Panc1 (cell line): ENCODE measurements around the gene MLLT10. TPM values are rescaled to one million over a fixed set of nuclear protein-coding genes. Genes with fewer than 3 reads are reported as not detected.

Experiments used
- ATAC-seq: fragments of 200-7000 bp; cut with Tn5 transposase; 2 replicates; pipeline ENCODE4 v1.9.1; 2020; ENCODE audit warnings: mild to moderate bottlenecking, moderate library complexity
- BruUV-seq: library from RNA; stranded (reverse); fragments of 400-500 nt; replicated peaks from 2 replicates; lab custom pipeline; 2021; lab: Mats Ljungman, UMichigan
- CTCF ChIA-PET: fragments of 300-600 bp; sonication (Branson Sonifier 250); formaldehyde crosslinking; loops from one replicate; lab custom pipeline; 2022; ENCODE audit warnings: antibody characterized with exemption; lab: Charles Lee
- POLR2A ChIA-PET: fragments of 300-600 bp; sonication (Branson Sonifier 250); formaldehyde crosslinking; loops from one replicate; lab custom pipeline; 2022; ENCODE audit warnings: antibody characterized with exemption; lab: Charles Lee
- DNase-seq: peaks from one replicate; pipeline ENCODE4 v3.0.0-alpha.2; 2010; ENCODE audit warnings: low read depth, low spot score
- H3K27ac ChIP-seq: 2 replicates; pipeline ENCODE4 v1.5.1; 2011; ENCODE audit warnings: mild to moderate bottlenecking, low read length, inconsistent platforms
- H3K27me3 ChIP-seq: fragments of 200-500 bp; sonication (Bioruptor generic); 2 replicates; pipeline ENCODE4 v1.6.0; 2014; ENCODE audit warnings: low read length, inconsistent platforms; ENCODE audit not compliant: control insufficient read depth, insufficient read depth
- H3K36me3 ChIP-seq: fragments of 200-500 bp; sonication (Bioruptor generic); 2 replicates; pipeline ENCODE4 v1.5.1; 2014; ENCODE audit warnings: inconsistent platforms, mild to moderate bottlenecking, low read length, moderate library complexity; ENCODE audit not compliant: control insufficient read depth, insufficient read depth
- H3K4me1 ChIP-seq: 2 replicates; pipeline ENCODE4 v1.5.1; 2011; ENCODE audit warnings: inconsistent platforms, mild to moderate bottlenecking, low read length, moderate library complexity; ENCODE audit not compliant: control insufficient read depth, insufficient read depth
- H3K4me3 ChIP-seq, 2 experiments: 2 replicates each; pipeline ENCODE4 v1.5.1; 2011 to 2012; ENCODE audit warnings: low read depth in 2 of 2, low read length in 2 of 2, mild to moderate bottlenecking in 2 of 2, inconsistent platforms in 1 of 2, moderate library complexity in 1 of 2
- H3K9me3 ChIP-seq: fragments of 200-500 bp; sonication (Bioruptor generic); 2 replicates; pipeline ENCODE4 v1.5.1; 2014; ENCODE audit warnings: low read depth, mild to moderate bottlenecking, inconsistent platforms, low read length, moderate library complexity; ENCODE audit not compliant: control insufficient read depth, insufficient read depth
- POLR2AphosphoS5 ChIP-seq: IDR thresholded peaks from 2 replicates; pipeline ENCODE4 v1.6.1; 2012; ENCODE audit warnings: mild to moderate bottlenecking, low read depth, low read length, moderate library complexity
- REST ChIP-seq, 2 experiments: IDR thresholded peaks; 2 replicates each; pipeline ENCODE4 v1.6.1; 2011 to 2012; ENCODE audit warnings: low read depth in 2 of 2, control low read depth in 1 of 2, low read length in 1 of 2, mild to moderate bottlenecking in 1 of 2, moderate library complexity in 1 of 2; ENCODE audit not compliant: insufficient read depth in 1 of 2
- SIN3A ChIP-seq: IDR thresholded peaks from 2 replicates; pipeline ENCODE4 v1.6.1; 2012; ENCODE audit warnings: low read depth, mild to moderate bottlenecking, low read length, moderate library complexity, borderline replicate concordance; ENCODE audit not compliant: insufficient read depth
- TCF7L2 ChIP-seq: IDR thresholded peaks from 2 replicates; pipeline ENCODE4 v1.6.1; 2011; ENCODE audit warnings: mild to moderate bottlenecking, low read depth, low read length, inconsistent platforms
- in situ Hi-C: cut with HindIII; loops from 2 replicates; pipeline ENCODE4 v1.10.0; 2016; ENCODE audit warnings: low sequenced_read_pairs, low pct_unique_long_range_greater_than_20kb
- intact Hi-C: fragments of 100-400 bp; cut with micrococcal nuclease; formaldehyde crosslinking; loops from one replicate; pipeline ENCODE4 v1.10.0; 2022; ENCODE audit not compliant: unreplicated experiment
- total RNA-seq: library from RNA; stranded (reverse); gene quantifications from one replicate; pipeline ENCODE4 v1.2.1, GENCODE V29; 2021; ENCODE audit not compliant: unreplicated experiment
- TF ChIP-seq, protein P1 (sequence below): fragments of 450-650 bp; IDR thresholded peaks from 2 replicates; pipeline ENCODE4 v1.5.1; 2017; ENCODE audit warnings: mild to moderate bottlenecking

Gene MLLT10
- total RNA-seq, 1 experiment from 2014 or later, result 33.4 TPM

GRCh38 chr10:21614000-21614399, 80.0 kb downstream of the MLLT10 start:
- peaks cover 2% of the 10 kb centered on the region; the same call in 1 of the 2 replicates for H3K36me3 ChIP-seq
- in situ Hi-C loops, result no loop called here
- no peak overlapping the region for H3K4me3 ChIP-seq
- intact Hi-C loops, result no loop called here
- ATAC-seq, result no peak
- no peaks in the 10 kb centered on the region for H3K27me3 ChIP-seq
- no peak overlapping the region for H3K27ac ChIP-seq
- no peaks in the 10 kb centered on the region for H3K4me1 ChIP-seq
- DNase-seq, result no peak
- TF ChIP-seq, protein P1, sequence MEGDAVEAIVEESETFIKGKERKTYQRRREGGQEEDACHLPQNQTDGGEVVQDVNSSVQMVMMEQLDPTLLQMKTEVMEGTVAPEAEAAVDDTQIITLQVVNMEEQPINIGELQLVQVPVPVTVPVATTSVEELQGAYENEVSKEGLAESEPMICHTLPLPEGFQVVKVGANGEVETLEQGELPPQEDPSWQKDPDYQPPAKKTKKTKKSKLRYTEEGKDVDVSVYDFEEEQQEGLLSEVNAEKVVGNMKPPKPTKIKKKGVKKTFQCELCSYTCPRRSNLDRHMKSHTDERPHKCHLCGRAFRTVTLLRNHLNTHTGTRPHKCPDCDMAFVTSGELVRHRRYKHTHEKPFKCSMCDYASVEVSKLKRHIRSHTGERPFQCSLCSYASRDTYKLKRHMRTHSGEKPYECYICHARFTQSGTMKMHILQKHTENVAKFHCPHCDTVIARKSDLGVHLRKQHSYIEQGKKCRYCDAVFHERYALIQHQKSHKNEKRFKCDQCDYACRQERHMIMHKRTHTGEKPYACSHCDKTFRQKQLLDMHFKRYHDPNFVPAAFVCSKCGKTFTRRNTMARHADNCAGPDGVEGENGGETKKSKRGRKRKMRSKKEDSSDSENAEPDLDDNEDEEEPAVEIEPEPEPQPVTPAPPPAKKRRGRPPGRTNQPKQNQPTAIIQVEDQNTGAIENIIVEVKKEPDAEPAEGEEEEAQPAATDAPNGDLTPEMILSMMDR, result no peak
- no peak for TF ChIP-seq SIN3A
- no peak for TF ChIP-seq TCF7L2
- TF ChIP-seq POLR2AphosphoS5, result no peak
- no peak for TF ChIP-seq REST (IDR thresholded peaks at IDR 0.05; ENCODE audit: insufficient read depth in 1 of 2, low read depth in 2 of 2, low read length in 1 of 2)
- CTCF ChIA-PET, result no interaction called here
- POLR2A ChIA-PET, result no interaction called here
- H3K9me3 ChIP-seq, result no peaks in the 10 kb centered on the region
- no TSS peak for BruUV-seq

DNA sequence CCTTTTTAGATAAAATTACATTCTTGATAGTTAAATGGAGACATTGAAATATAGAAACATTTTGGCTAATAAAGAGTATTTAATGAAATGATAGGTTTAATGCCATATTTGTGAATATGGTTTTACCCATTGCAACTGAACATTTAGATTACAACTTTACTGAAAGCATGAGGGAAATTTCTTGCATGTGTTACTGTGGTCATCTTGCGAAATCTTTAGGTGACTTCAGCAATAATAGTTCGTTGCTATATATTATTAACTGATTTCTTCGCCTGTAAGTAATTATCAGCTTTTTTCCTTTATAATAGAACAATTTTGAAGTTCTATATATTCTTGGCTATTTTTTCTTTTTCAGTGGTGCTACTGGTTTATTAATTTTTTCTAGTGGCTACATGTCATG, 83.2 kb downstream of the MLLT10 start:
- Histone ChIP-seq H3K9me3 (no peaks in the 10 kb centered on the region), H3K36me3 (peaks cover 2% of the 10 kb centered on the region; the same call in 1 of the 2 replicates), H3K27me3 (no peaks in the 10 kb centered on the region), H3K4me1 (no peaks in the 10 kb centered on the region), H3K27ac (no peak overlapping the region), H3K4me3 (no peak overlapping the region)
- in situ Hi-C loops, result no loop called here
- ATAC-seq (no peak), DNase-seq (no peak)
- BruUV-seq, result no TSS peak
- no peak for TF ChIP-seq TCF7L2
- TF ChIP-seq, protein P1, result no peak
- no peak for TF ChIP-seq REST (IDR thresholded peaks at IDR 0.05; ENCODE audit: insufficient read depth in 1 of 2, low read depth in 2 of 2, low read length in 1 of 2)
- TF ChIP-seq SIN3A, result no peak
- TF ChIP-seq POLR2AphosphoS5, result no peak
- ChIA-PET CTCF (no interaction called here), POLR2A (no interaction called here)
- intact Hi-C loops, result no loop called here
